DMS114 treated with DMSO at 0.1 percent for 48 hours (cell line): ENCODE data around the gene FILIP1.

ENCODE experiments used
- DNase-seq: peaks from one replicate; lab custom pipeline; 2025; ENCODE audit not compliant: unreplicated experiment; lab: John Stamatoyannopoulos, UW

The FILIP1 gene

GRCh38 chr6:75492386-75493153 is 1.0 kb downstream of the FILIP1 start:
- no peak for DNase-seq

- no peak for DNase-seq
These were observed 2.3 kb downstream of the FILIP1 start for GRCh38 chr6:75491291-75491690.

GRCh38 chr6:75490706-75491105 is 2.9 kb downstream of the FILIP1 start:
- DNase-seq: no peak

- no peak for DNase-seq
These were observed 4.6 kb downstream of the FILIP1 start for GRCh38 chr6:75489025-75489424.

- DNase-seq: no peak
These were observed 5.6 kb downstream of the FILIP1 start for GRCh38 chr6:75488033-75488432.

DNA sequence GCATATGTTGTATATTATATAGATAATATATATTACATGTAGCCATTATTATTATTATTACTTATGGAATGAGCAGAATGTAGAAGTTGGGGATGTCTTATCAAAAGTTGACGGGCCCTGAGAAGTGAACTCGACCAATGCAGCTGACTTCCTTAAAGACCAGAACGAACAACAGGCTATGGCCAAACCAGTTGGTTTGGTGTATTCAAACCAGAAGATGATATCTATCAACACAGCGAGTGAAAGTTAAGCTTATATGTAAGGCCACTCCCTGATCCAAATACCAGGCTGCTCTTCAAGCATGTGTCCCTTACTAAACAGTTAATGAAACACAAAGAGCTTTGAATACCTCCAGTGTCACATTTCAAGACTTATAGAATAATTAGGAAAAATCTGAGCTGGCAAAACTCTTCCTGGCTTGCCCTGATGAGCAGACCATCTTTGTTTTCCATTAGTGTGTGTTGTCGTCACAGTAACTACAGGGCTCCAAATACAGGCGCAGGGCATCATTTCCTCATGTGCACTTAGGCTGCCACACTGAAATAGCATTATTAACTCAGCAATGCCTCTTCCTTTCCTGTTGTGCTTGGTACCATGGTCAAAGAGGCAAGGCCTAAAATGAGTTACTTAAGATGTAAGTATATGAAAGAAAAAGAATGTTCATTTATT is 6.6 kb downstream of the FILIP1 start:
- DNase-seq: no peak

DNA sequence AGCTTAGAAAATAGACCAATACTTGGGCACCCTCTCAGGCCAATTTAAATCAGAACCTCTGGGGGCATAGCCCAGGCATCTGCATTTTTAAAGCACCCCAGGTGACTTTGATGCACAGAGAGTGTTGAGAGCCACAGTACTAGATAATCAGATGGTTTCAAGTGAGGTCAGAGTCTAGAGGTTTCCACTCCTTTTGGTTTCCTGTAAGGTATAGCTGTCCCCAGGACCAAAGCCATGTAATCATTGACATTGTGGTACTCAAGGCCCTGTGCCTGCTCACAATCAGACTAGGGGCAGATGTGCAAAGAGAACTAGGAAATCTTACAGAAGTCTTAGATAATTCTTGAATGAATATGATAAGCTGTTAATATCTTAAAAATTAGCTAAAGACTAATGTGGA is 9.1 kb downstream of the FILIP1 start:
- no peak for DNase-seq

DNA sequence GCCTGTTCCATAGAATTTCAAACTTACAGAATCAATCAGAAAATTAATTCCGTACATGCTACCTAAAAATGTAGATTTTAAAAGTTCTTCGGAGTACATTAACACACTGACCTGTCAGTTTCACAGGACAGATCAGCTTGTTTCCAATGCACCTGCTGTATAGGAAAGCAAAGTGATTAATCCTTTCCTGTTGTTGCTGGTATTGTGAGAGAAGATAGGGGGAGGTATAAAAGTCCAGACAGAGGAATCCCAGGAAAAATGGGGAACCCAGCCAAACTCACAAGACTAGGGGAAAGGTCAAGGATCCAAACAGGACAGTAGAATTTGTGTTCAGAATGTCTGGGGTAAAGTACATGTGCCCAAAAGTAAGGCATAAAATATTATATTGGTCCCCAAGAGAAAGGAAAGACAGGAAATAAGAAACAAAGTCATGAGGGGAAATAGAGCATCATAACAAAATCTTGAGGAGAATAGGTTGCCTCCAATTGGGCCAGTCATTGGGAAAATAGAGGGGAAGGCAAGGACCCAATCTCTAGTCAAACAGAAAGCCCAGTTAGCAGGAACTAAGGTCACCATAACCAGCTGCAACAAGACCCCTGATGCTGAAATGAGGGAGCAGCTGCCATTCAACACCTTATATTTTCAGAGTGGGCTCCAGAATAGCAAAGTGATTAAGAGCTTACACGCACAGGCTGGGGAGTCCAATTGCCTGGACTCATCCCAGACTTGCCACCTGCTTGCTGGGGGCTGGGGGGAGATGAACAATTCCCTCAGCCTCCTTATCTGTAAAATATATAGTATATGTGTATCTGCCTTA is 10.3 kb downstream of the FILIP1 start:
- no peak for DNase-seq

DNA sequence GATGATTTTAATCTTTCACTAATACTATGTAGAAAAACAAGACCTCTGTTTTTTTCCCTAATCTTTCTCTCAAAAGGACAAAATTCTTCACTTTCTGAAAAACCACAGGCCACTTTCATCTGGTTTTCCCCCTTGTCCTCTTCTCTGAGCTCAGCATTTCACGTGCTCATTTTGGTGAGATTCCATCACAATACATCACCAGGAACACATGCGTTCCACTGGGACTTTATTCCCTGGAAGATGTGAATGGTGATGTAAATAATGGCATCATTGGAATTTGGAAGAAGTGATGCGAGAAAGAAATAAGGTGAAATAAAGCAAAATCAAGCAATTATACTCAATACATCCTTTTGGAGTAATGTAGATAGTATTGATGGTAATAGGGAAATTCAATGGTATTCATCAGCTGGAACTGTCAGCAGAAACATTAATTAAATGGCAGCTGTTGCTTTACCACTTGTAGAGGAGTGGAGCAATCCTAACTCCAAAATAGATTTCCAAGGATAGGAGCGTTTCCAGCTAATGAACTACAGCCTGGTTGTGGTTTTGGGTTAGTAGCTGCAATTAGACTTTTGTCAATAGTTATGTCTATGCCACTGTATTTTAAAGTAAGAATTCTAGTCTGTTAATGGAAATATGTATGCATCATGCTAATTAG is 11.5 kb downstream of the FILIP1 start:
- DNase-seq: no peak

DNA sequence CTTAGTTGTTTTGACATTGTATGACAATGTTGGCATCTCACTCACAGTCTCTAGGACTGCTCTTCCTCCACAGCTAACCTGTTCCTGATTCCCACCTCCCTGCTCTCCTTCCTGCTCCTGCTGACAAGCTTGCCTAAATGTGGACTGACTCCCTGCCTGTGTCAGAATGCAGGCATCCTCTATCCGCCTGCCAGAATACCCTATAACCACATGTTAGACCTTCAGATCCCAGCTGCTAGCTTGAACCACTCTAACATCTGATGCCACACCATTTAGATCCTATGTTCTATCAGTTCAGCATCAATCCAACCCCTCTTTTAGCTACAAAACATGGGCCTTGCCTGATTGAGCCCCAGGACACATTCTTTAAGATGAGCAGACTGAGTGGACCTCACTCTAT is 12.2 kb downstream of the FILIP1 start:
- no peak for DNase-seq

DNA sequence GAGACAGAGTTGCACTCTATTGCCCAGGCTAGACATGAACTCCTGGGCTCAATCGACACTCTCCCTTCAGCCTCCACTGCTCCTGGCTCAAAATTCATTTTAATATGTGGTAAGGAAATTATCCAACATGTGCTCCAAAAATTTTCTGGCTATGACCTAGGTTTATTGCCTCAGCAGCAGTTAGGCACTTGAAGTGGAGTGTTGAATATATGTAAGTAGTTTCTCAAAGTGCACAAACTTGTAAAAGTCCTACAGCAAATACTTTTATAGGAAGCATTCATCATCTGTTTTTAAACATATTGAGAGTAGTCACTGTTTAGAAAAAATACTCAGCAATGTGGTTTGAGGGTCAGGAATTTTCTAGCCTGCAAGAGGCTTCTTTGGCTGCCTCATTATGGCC is 13.2 kb downstream of the FILIP1 start:
- no peak for DNase-seq

- no peak for DNase-seq
These were observed 13.9 kb downstream of the FILIP1 start for GRCh38 chr6:75479712-75480111.

DNA sequence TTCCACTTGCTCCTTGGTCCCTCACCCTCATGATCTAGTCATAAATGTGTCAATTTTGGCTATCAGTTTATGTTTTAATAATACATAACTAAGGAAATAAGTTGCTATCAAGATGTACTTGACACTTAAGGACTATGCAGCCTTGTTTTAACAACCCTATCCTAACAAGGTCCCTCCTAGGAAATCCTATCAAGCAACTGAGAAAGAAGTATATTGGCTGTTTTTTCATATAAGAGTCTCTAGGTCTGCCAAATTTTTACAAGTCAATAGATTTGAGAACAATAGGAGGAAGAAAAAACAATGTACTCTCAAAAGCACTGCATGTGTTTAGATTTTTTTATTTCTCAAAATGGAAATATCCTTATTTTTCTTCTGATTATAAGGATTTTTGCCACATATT is 14.7 kb downstream of the FILIP1 start:
- no peak for DNase-seq

- DNase-seq: no peak
These were observed 20.7 kb downstream of the FILIP1 start for GRCh38 chr6:75472885-75473284.

DNA sequence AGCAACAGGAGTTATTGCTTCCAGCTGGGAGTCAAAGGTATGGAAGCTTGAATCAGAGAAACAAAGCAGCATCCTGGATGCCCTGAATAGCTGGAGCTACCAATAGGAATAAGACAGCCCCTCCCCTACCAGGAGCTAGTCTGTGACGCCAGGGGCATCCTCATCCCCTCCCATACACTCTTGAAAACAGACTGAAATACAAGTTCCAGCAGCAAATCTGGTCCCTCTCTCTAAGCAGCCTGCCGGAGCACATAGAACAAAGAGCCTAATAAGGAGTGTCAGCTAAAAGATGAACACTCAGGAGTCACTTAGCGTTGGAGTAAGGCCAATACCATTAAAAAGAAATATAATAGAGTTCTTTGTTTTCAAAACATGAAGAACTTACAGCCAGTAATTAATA is 25.6 kb downstream of the FILIP1 start:
- no peak for DNase-seq

- no peak for DNase-seq
These were observed 26.3 kb downstream of the FILIP1 start for GRCh38 chr6:75467284-75467683.

- DNase-seq: no peak
These were observed 27.0 kb downstream of the FILIP1 start for GRCh38 chr6:75466636-75467035.

DNA sequence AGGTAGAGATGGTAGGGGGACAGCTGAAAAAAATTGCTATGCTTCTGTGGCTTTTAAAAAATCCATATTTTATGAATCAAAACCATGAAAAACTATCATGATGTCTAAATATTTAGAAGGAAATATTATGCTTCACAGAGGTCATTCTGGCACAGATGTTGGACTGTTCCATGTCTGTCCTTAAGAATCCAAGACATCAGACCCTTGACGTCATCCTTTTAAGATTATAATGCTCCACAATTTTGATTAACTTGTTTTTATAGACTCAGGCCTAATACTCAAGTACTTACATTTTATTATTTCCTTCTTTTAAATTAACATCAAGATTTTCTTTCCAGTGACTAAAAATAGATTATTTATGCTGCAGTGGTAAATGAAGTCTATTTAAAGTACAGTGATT is 29.7 kb downstream of the FILIP1 start:
- no peak for DNase-seq

DNA sequence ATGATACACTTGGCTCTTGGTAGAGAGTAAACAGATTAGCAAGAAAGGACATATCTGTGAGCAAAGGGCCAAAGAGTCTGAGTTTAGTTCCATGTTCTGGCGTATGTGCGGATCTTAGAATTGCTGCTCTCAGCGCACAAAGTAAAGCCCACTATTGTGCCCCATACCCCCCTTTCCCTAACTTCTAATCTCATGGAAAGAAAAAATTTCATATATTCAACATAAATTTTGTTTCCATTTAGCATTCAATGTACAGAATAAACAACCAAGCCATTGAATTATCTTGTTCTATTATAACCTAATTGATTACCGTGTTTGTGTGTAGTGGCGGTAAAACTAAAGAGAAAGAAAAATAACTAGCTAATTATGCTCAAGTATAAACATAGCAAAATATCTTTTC is 30.5 kb downstream of the FILIP1 start:
- DNase-seq: no peak

GRCh38 chr6:75460681-75461080 is 32.9 kb downstream of the FILIP1 start:
- DNase-seq: no peak

GRCh38 chr6:75458895-75459294 is 34.7 kb downstream of the FILIP1 start:
- no peak for DNase-seq
